GM21717 (cell line): ENCODE data around the gene FARP1.

ENCODE experiments used
- ATAC-seq: cut with Tn5 transposase; IDR thresholded peaks from one replicate; pipeline ENCODE4 v1.9.1; 2021; ENCODE audit warnings: mild to moderate bottlenecking, moderate library complexity; ENCODE audit not compliant: unreplicated experiment

FARP1 gene

GRCh38 chr13:98436233-98436910, 293.5 kb downstream of the FARP1 start:
- no peak for ATAC-seq

GRCh38 chr13:98438246-98439125, 295.6 kb downstream of the FARP1 start:
- no peak for ATAC-seq

- no peak for ATAC-seq
Measured at GRCh38 chr13:98439126-98439828, 296.4 kb downstream of the FARP1 start.

- ATAC-seq = no peak
Measured at GRCh38 chr13:98439896-98440295, 297.0 kb downstream of the FARP1 start.

GRCh38 chr13:98440390-98441055, 297.6 kb downstream of the FARP1 start:
- ATAC-seq = no peak

GRCh38 chr13:98441056-98441676, 298.3 kb downstream of the FARP1 start:
- ATAC-seq = no peak

GRCh38 chr13:98442391-98443230, 299.7 kb downstream of the FARP1 start:
- no peak for ATAC-seq

GRCh38 chr13:98443329-98443728, 300.4 kb downstream of the FARP1 start:
- ATAC-seq = no peak

GRCh38 chr13:98443800-98444325, 301.0 kb downstream of the FARP1 start:
- no peak for ATAC-seq

GRCh38 chr13:98444381-98444780, 301.5 kb downstream of the FARP1 start:
- ATAC-seq = no peak

GRCh38 chr13:98445340-98446233, 302.7 kb downstream of the FARP1 start:
- ATAC-seq = peak; percentile 92

- ATAC-seq = no peak
Measured at GRCh38 chr13:98446234-98446621, 303.3 kb downstream of the FARP1 start.

- ATAC-seq = no peak
Measured at GRCh38 chr13:98447130-98447529, 304.2 kb downstream of the FARP1 start.

- ATAC-seq = no peak
Measured at GRCh38 chr13:98447881-98448641, 305.2 kb downstream of the FARP1 start.

GRCh38 chr13:98448642-98448928, 305.7 kb downstream of the FARP1 start:
- ATAC-seq = no peak

- ATAC-seq = no peak
Measured at GRCh38 chr13:98449273-98449672, 306.4 kb downstream of the FARP1 start.

GRCh38 chr13:98450026-98450425, 307.1 kb downstream of the FARP1 start:
- no peak for ATAC-seq

- ATAC-seq = no peak
Measured at GRCh38 chr13:98450539-98451111, 307.7 kb downstream of the FARP1 start.
